ENCODE measurements around the gene PRKCA. TPM values are rescaled to one million over a fixed set of nuclear protein-coding genes. Genes with fewer than 3 reads are reported as not detected.

Gene PRKCA
- total and polyA plus RNA-seq, 9 of the 15 experiments (the other 6 are each of a cell fraction or from before 2014, with no cell fraction given), result 3.2 to 33.0 (median 17.8) TPM

DNA sequence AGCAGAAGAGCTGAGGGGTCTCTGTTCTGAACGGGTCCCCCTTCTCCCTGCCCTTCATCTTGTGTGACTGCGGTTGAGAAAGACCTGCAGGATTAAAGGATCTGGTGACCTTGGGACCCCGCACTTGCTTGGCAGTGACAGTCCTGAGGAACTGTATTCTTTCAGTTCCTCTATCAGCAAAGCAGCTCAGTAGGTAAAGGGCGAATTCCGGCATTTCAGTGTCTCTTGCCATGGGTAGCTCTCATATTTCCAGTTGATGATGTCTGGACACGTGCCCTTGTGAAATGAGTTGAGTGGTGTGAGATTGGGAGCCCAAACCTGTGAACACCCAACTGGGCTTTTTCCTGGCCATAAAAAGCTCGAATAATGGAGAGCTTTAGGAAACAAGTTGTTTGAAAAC, 135.7 kb downstream of the PRKCA start (continued):
- TF ChIP-seq, protein P1, sequence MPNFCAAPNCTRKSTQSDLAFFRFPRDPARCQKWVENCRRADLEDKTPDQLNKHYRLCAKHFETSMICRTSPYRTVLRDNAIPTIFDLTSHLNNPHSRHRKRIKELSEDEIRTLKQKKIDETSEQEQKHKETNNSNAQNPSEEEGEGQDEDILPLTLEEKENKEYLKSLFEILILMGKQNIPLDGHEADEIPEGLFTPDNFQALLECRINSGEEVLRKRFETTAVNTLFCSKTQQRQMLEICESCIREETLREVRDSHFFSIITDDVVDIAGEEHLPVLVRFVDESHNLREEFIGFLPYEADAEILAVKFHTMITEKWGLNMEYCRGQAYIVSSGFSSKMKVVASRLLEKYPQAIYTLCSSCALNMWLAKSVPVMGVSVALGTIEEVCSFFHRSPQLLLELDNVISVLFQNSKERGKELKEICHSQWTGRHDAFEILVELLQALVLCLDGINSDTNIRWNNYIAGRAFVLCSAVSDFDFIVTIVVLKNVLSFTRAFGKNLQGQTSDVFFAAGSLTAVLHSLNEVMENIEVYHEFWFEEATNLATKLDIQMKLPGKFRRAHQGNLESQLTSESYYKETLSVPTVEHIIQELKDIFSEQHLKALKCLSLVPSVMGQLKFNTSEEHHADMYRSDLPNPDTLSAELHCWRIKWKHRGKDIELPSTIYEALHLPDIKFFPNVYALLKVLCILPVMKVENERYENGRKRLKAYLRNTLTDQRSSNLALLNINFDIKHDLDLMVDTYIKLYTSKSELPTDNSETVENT (CRISPR knock-in tag; IDR thresholded peaks at IDR 0.05), result no peak
- TF ChIP-seq NCOA6 (IDR thresholded peaks at IDR 0.05) (no peak), CBX2 (IDR thresholded peaks at IDR 0.05; ENCODE audit: insufficient read depth, low read length, poor library complexity, severe bottlenecking) (no peak)
- TF ChIP-seq, protein P2, sequence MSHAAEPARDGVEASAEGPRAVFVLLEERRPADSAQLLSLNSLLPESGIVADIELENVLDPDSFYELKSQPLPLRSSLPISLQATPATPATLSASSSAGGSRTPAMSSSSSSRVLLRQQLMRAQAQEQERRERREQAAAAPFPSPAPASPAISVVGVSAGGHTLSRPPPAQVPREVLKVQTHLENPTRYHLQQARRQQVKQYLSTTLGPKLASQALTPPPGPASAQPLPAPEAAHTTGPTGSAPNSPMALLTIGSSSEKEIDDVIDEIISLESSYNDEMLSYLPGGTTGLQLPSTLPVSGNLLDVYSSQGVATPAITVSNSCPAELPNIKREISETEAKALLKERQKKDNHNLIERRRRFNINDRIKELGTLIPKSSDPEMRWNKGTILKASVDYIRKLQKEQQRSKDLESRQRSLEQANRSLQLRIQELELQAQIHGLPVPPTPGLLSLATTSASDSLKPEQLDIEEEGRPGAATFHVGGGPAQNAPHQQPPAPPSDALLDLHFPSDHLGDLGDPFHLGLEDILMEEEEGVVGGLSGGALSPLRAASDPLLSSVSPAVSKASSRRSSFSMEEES (CRISPR knock-in tag; IDR thresholded peaks at IDR 0.05), result no peak

DNA sequence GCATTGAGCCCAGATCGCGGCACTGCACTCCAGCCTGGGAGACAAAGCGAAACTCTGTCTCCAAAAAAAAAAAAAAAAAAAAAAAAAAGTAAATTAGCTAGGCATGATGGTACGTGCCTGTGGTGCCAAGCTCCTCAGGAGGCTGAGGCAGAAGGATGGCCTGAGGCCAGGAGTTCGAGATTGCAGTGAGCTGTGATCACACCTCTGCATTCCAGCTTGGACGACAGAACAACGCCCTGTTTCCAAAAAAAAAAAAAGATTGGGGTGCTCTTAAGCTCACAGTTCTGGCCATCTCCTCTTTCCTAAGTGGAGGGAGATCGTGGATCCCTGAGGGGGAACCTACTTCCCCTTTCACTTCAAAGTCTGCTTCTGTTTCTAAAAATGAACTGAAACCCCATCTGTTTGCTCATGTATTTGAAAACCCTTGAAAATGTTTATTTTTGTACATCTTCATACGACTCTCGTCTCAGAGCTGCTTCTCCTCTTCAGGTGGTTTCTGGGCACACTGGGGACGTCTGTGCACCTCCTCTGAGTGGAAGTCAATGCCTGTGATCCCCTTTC, 138.8 kb downstream of the PRKCA start:
- no peak for ATAC-seq
- WGBS (ENCODE audit: insufficient coverage, low coverage, missing lambda C conversion rate), result 56% methylated on average over 4 of the region's 11 CpGs
- POLR2A ChIA-PET, result no interaction called here
- H3K9me3 ChIP-seq (replicated peaks; ENCODE audit: control insufficient read depth, insufficient read depth, low read depth, low read length), result no peaks in the 10 kb centered on the region
- FAIRE-seq, result no peak
- H2AFZ ChIP-seq (ENCODE audit: low read depth, low read length), result no peak overlapping the region
- no peak overlapping the region for H3K4me2 ChIP-seq (ENCODE audit: insufficient read depth, low read length)
- H3K36me3 ChIP-seq (ENCODE audit: control insufficient read depth, insufficient read depth, low read length), result no peaks in the 10 kb centered on the region; the same call in 2 of the 3 replicates
- H3K27ac ChIP-seq (ENCODE audit: extremely low read depth, low read depth, low read length), result no peak overlapping the region
- in situ Hi-C loops (cut with MboI), result no loop called here
- no peaks in the 10 kb centered on the region for H4K20me1 ChIP-seq (replicated peaks; ENCODE audit: control insufficient read depth, insufficient read depth, low read length)
- CTCF ChIA-PET (ENCODE audit: low intra/inter-chr PET ratio), result no interaction called here
- H3K79me2 ChIP-seq (ENCODE audit: control insufficient read depth, insufficient read depth, low read length), result no peaks in the 10 kb centered on the region; the same call in 1 of the 3 replicates
- H3K4me1 ChIP-seq (replicated peaks in 1 of 2; ENCODE audit: control insufficient read depth in 2 of 2, insufficient read depth in 2 of 2, low read length in 2 of 2), result peaks cover 4 to 11% of the 10 kb centered on the region in 2 experiments; a peak in 3 of 5 replicates
- no TSS peak for BruUV-seq (replicated peaks)
- no peak overlapping the region for H3K4me3 ChIP-seq
- DNase-seq (ENCODE audit: extremely low read depth in 1 of 4, low spot score in 3 of 4), result no peak
- H3K9me1 ChIP-seq (ENCODE audit: control insufficient read depth, insufficient read depth, low read length), result no peaks in the 10 kb centered on the region
- H3K27me3 ChIP-seq (ENCODE audit: control insufficient read depth in 2 of 2, insufficient read depth in 2 of 2, low read length in 2 of 2), result no peaks in the 10 kb centered on the region
- no peak overlapping the region for H3K9ac ChIP-seq (ENCODE audit: insufficient read depth in 1 of 2, low read depth in 2 of 2, low read length in 2 of 2)
- intact Hi-C loops (cut with micrococcal nuclease), result no loop called here
- TF ChIP-seq TRIM24 (IDR thresholded peaks at IDR 0.05) (no peak), GTF2A2 (tag; IDR thresholded peaks at IDR 0.05) (no peak), ZNF696 (CRISPR knock-in tag; conservative IDR thresholded peaks at IDR 0.05) (no peak), U2AF1 (optimal IDR thresholded peaks at IDR 0.05; ENCODE audit: low read depth, low read length) (no peak), MIER1 (IDR thresholded peaks at IDR 0.05; ENCODE audit: low read depth) (no peak), ADNP (tag; IDR thresholded peaks at IDR 0.05) (no peak), ELF2 (CRISPR knock-in tag; IDR thresholded peaks at IDR 0.05) (no peak), U2AF2 (optimal IDR thresholded peaks at IDR 0.05; ENCODE audit: low read depth, low read length) (no peak)
- TF ChIP-seq, protein P3, sequence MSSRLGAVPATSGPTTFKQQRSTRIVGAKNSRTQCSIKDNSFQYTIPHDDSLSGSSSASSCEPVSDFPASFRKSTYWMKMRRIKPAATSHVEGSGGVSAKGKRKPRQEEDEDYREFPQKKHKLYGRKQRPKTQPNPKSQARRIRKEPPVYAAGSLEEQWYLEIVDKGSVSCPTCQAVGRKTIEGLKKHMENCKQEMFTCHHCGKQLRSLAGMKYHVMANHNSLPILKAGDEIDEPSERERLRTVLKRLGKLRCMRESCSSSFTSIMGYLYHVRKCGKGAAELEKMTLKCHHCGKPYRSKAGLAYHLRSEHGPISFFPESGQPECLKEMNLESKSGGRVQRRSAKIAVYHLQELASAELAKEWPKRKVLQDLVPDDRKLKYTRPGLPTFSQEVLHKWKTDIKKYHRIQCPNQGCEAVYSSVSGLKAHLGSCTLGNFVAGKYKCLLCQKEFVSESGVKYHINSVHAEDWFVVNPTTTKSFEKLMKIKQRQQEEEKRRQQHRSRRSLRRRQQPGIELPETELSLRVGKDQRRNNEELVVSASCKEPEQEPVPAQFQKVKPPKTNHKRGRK (tag; IDR thresholded peaks at IDR 0.05), result no peak
- TF ChIP-seq, protein P4, sequence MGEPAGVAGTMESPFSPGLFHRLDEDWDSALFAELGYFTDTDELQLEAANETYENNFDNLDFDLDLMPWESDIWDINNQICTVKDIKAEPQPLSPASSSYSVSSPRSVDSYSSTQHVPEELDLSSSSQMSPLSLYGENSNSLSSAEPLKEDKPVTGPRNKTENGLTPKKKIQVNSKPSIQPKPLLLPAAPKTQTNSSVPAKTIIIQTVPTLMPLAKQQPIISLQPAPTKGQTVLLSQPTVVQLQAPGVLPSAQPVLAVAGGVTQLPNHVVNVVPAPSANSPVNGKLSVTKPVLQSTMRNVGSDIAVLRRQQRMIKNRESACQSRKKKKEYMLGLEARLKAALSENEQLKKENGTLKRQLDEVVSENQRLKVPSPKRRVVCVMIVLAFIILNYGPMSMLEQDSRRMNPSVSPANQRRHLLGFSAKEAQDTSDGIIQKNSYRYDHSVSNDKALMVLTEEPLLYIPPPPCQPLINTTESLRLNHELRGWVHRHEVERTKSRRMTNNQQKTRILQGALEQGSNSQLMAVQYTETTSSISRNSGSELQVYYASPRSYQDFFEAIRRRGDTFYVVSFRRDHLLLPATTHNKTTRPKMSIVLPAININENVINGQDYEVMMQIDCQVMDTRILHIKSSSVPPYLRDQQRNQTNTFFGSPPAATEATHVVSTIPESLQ (CRISPR knock-in tag; IDR thresholded peaks at IDR 0.05), result no peak

All from K562 (cell line).